ENCODE measurements around the gene CPM.

CPM gene

GRCh38 chr12:68953536-68953935, 20.6 kb upstream of the CPM start:
- TF ChIP-seq ZC3H10 (CRISPR knock-in tag; IDR thresholded peaks at IDR 0.05) (no peak), TCF4 (CRISPR knock-in tag; IDR thresholded peaks at IDR 0.05; ENCODE audit: borderline replicate concordance) (no peak)
- ATAC-seq: no peak

DNA sequence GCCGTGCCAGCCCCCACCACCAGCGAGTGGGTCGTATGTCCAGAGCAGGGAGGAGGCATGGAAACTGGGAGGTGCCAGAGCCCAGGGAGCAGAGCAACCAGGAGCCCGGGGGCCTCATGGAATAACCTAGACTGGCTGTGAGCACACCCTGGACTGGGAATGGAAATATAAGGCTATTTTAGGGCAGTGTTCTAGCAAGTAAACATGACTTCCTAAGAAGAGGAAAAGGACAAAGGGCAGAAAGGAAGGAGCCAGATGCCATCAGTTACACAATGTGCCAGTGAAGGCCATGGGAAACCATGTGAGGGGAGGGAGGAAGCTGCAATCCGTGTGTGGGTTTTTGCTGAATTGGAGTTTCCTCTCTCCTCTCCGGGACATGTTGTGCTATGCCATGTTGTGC, 18.7 kb upstream of the CPM start:
- no peak for ATAC-seq
- no peak for TF ChIP-seq PPARA (CRISPR knock-in tag; IDR thresholded peaks at IDR 0.05; ENCODE audit: borderline replicate concordance)
- no peak for TF ChIP-seq SNAI2 (CRISPR knock-in tag; IDR thresholded peaks at IDR 0.05)
- no peak for TF ChIP-seq TOX (CRISPR knock-in tag; IDR thresholded peaks at IDR 0.05; ENCODE audit: borderline replicate concordance)
- TF ChIP-seq ZFP30 (CRISPR knock-in tag; IDR thresholded peaks at IDR 0.05): no peak
- no peak for TF ChIP-seq ZNF8 (CRISPR knock-in tag; IDR thresholded peaks at IDR 0.05)
- TF ChIP-seq ZNF565 (CRISPR knock-in tag; conservative IDR thresholded peaks at IDR 0.05; ENCODE audit: low read depth): no peak
- TF ChIP-seq, protein P1, sequence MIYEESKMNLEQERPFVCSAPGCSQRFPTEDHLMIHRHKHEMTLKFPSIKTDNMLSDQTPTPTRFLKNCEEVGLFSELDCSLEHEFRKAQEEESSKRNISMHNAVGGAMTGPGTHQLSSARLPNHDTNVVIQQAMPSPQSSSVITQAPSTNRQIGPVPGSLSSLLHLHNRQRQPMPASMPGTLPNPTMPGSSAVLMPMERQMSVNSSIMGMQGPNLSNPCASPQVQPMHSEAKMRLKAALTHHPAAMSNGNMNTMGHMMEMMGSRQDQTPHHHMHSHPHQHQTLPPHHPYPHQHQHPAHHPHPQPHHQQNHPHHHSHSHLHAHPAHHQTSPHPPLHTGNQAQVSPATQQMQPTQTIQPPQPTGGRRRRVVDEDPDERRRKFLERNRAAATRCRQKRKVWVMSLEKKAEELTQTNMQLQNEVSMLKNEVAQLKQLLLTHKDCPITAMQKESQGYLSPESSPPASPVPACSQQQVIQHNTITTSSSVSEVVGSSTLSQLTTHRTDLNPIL (CRISPR knock-in tag; IDR thresholded peaks at IDR 0.05; ENCODE audit: low read depth): no peak
- no peak for TF ChIP-seq RARB (CRISPR knock-in tag; IDR thresholded peaks at IDR 0.05)
- no peak for TF ChIP-seq ZC3H10 (CRISPR knock-in tag; IDR thresholded peaks at IDR 0.05)
- no peak for TF ChIP-seq TCF4 (CRISPR knock-in tag; IDR thresholded peaks at IDR 0.05; ENCODE audit: borderline replicate concordance)
- TF ChIP-seq, protein P2, sequence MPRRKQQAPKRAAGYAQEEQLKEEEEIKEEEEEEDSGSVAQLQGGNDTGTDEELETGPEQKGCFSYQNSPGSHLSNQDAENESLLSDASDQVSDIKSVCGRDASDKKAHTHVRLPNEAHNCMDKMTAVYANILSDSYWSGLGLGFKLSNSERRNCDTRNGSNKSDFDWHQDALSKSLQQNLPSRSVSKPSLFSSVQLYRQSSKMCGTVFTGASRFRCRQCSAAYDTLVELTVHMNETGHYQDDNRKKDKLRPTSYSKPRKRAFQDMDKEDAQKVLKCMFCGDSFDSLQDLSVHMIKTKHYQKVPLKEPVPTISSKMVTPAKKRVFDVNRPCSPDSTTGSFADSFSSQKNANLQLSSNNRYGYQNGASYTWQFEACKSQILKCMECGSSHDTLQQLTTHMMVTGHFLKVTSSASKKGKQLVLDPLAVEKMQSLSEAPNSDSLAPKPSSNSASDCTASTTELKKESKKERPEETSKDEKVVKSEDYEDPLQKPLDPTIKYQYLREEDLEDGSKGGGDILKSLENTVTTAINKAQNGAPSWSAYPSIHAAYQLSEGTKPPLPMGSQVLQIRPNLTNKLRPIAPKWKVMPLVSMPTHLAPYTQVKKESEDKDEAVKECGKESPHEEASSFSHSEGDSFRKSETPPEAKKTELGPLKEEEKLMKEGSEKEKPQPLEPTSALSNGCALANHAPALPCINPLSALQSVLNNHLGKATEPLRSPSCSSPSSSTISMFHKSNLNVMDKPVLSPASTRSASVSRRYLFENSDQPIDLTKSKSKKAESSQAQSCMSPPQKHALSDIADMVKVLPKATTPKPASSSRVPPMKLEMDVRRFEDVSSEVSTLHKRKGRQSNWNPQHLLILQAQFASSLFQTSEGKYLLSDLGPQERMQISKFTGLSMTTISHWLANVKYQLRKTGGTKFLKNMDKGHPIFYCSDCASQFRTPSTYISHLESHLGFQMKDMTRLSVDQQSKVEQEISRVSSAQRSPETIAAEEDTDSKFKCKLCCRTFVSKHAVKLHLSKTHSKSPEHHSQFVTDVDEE (CRISPR knock-in tag; IDR thresholded peaks at IDR 0.05): no peak
- TF ChIP-seq ISL1 (CRISPR knock-in tag; IDR thresholded peaks at IDR 0.05): no peak
- no peak for TF ChIP-seq ARNTL (CRISPR knock-in tag; IDR thresholded peaks at IDR 0.05; ENCODE audit: borderline replicate concordance, low read depth)
- TF ChIP-seq ZFP3 (CRISPR knock-in tag; IDR thresholded peaks at IDR 0.05): no peak
- no peak for TF ChIP-seq OSR1 (CRISPR knock-in tag; IDR thresholded peaks at IDR 0.05)
- no peak for TF ChIP-seq POU6F1 (CRISPR knock-in tag; IDR thresholded peaks at IDR 0.05; ENCODE audit: borderline replicate concordance, low read depth)
- no peak for TF ChIP-seq CSRNP3 (CRISPR knock-in tag; IDR thresholded peaks at IDR 0.05)
- TF ChIP-seq BACH2 (CRISPR knock-in tag; IDR thresholded peaks at IDR 0.05; ENCODE audit: borderline replicate concordance): no peak
- no peak for TF ChIP-seq CSDC2 (CRISPR knock-in tag; IDR thresholded peaks at IDR 0.05)
- TF ChIP-seq, protein P3, sequence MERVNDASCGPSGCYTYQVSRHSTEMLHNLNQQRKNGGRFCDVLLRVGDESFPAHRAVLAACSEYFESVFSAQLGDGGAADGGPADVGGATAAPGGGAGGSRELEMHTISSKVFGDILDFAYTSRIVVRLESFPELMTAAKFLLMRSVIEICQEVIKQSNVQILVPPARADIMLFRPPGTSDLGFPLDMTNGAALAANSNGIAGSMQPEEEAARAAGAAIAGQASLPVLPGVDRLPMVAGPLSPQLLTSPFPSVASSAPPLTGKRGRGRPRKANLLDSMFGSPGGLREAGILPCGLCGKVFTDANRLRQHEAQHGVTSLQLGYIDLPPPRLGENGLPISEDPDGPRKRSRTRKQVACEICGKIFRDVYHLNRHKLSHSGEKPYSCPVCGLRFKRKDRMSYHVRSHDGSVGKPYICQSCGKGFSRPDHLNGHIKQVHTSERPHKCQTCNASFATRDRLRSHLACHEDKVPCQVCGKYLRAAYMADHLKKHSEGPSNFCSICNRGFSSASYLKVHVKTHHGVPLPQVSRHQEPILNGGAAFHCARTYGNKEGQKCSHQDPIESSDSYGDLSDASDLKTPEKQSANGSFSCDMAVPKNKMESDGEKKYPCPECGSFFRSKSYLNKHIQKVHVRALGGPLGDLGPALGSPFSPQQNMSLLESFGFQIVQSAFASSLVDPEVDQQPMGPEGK (CRISPR knock-in tag; IDR thresholded peaks at IDR 0.05; ENCODE audit: borderline replicate concordance): no peak

- no peak for ATAC-seq
- TF ChIP-seq ZNF8 (CRISPR knock-in tag; IDR thresholded peaks at IDR 0.05) (no peak), ARNTL (CRISPR knock-in tag; IDR thresholded peaks at IDR 0.05; ENCODE audit: borderline replicate concordance, low read depth) (no peak), RARB (CRISPR knock-in tag; IDR thresholded peaks at IDR 0.05) (no peak), ESRRG (CRISPR knock-in tag; IDR thresholded peaks at IDR 0.05) (no peak), ISL1 (CRISPR knock-in tag; IDR thresholded peaks at IDR 0.05) (no peak), ZFP30 (CRISPR knock-in tag; IDR thresholded peaks at IDR 0.05) (no peak), TOX (CRISPR knock-in tag; IDR thresholded peaks at IDR 0.05; ENCODE audit: borderline replicate concordance) (no peak), CSDC2 (CRISPR knock-in tag; IDR thresholded peaks at IDR 0.05) (no peak), ZNF565 (CRISPR knock-in tag; conservative IDR thresholded peaks at IDR 0.05; ENCODE audit: low read depth) (no peak), ZNF70 (CRISPR knock-in tag; IDR thresholded peaks at IDR 0.05) (no peak), GLIS3 (CRISPR knock-in tag; IDR thresholded peaks at IDR 0.05) (no peak)
- TF ChIP-seq, protein P2 (CRISPR knock-in tag; IDR thresholded peaks at IDR 0.05): no peak
- TF ChIP-seq, protein P1 (CRISPR knock-in tag; IDR thresholded peaks at IDR 0.05; ENCODE audit: low read depth): no peak
Measured at GRCh38 chr12:68950511-68950910, 17.5 kb upstream of the CPM start.
